Brain pericyte (primary cell): ENCODE results near the gene ZNF487.
A peak's percentile ranks its signal among the peaks of the same experiment; 100 is the strongest.
"Not testable (repeated sequence)": the region's sequence is repeated elsewhere in the genome, so short reads cannot be mapped to it uniquely, and the experiment has no call there.

Experiments used
- DNase-seq: peaks from one replicate; pipeline ENCODE4 v3.0.0-alpha.2; 2012; ENCODE audit warnings: low read depth, low spot score

The ZNF487 gene

DNA sequence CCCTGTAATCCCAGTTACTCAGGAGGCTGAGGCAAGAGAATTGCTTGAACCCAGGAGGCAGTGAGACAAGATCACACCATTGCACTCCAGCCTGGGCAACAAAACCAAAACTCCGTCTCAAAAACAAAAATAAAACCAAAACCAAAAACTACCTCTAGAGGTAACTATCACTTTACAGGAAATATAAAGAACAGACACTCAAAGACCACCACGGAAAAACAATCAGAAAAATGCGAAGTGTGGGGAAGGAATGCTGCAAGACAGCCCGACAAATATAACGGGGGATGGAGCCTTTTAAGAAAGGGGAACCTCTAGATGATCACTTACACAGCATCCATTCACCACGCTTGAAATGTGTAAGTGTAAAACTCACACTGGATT, 32.2 kb upstream of the ZNF487 start:
- no peak for DNase-seq

GRCh38 chr10:43407148-43407575, 29.7 kb upstream of the ZNF487 start:
- DNase-seq: no peak

DNA sequence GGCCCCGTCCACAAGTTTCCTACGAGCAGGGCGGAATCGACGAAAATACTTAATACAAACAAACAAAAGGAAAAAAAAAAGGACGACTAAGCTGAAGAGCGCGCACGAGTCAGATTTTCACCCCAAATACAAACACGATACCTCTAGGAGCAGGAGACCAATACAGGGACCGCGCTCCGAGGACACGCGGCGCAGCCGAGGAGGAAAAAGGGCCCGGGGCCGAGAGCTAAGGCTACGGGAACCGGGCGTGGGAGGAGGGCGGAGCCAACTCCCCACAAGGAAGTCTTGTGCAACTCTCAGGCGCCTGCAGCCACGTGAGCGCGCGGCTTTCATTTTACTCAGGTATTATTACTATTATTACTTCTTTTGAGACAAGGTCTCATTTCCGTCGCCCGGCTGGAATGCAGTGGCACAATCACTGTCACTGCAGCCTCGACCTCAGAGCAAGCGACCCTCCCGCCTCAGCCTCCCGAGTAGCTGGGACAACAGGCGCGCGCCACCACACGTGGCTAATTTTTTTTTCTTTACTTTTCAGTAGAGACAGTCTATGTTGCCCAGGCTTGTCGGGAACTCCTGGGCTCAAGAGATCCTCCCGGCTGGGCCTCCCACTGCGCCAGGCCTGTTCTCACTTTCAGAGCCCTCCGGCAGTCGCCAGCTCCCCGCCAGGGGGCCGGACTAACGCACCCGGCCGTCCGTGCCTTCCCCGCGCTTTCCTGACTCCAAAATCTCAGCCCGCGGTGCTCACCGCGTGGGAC, 29.2 kb upstream of the ZNF487 start:
- no peak for DNase-seq

DNA sequence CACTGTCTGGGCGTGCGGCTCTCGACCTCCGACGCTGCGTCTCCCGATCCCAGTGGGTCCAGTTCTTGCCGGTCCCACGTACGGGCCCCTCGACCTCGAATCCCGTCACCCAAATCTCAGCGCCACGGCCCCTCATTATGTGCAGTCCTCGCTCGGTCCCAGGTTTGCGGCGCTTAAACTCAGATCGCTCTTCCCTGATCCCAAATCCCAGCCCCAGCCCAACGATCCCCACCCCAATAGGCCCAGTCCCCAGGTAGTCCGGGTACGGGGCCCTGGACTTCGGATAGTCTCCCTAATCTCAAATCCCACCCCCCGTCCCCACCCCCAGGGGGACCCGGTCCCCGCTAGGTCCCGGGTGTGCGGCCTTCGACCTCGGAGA, 28.6 kb upstream of the ZNF487 start:
- no peak for DNase-seq

DNA sequence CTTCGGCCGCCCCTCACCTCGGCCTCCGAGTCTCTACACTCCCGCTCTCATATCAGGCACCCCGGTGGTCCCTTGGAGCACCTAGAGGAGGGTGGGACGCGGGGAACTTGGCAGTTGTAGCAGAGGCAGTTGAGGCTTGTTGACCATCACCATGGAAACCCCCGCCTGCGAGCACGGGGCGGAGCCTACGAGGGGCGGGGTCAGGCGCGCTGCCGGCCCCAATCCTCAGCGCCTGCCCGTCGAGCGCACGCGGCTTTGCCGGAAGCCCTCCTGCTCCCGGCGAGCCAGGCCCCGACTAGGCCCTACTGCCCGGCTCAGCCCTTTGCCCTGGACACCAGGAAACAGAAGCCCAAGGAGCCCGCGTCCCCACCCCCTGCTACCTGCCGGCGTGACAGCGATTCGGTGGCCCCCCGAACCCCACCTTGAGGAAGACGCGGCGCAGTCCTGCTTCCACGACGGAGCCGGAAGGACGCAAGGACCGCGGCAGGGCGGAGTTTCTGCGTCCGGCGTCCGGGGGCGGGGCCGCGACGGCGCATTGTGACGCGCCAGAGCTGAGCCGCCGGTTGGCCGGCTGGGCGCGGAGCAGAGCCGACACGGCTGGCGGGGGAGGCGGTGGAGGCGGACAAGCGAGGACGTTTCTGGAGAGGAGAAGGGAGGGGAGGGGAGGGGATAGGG, 28.1 kb upstream of the ZNF487 start, which contains the start of gene HNRNPF:
Gene HNRNPF, minus strand, starts transcription at position 477 of the 675 bp plus-strand sequence. CDS start 21,302 bp downstream, outside the sequence.
- peak; percentile 91 for DNase-seq

DNA sequence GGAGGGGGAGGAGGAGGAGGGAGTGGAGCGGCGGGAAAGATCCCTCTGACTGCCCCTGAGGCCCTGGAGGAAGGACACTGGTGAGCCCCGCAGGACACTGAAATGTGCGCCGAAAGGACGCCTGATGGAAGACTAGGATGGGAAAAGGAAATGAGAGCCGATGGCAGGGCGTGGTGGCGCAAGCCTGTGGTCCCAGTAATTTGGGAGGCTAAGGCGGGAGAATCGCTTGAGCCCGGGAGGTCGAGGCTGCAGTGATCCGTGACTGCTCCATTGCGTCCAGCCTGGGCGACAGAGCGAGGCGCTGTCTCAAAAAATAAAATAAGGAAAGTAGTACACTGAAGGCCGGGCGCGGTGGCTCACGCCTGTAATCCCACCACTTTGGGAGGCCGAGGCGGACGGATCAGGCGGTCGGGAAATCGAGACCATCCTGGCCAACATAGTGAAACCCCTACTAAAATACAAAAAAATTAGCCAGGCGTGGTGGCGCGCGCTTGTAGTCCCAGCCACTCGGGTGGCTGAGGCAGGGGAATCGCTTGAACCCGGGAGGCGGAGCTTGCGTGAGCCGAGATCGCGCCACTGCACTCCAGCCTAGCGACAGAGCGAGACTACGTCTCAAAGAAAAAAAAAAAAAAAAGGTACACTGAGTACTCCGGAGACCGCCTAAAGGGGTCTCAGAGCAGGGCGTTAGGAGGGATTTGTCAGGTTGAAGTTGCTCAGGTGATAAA, 27.4 kb upstream of the ZNF487 start:
- DNase-seq: no peak

GRCh38 chr10:43410345-43410744, 26.6 kb upstream of the ZNF487 start:
- DNase-seq: no peak

DNA sequence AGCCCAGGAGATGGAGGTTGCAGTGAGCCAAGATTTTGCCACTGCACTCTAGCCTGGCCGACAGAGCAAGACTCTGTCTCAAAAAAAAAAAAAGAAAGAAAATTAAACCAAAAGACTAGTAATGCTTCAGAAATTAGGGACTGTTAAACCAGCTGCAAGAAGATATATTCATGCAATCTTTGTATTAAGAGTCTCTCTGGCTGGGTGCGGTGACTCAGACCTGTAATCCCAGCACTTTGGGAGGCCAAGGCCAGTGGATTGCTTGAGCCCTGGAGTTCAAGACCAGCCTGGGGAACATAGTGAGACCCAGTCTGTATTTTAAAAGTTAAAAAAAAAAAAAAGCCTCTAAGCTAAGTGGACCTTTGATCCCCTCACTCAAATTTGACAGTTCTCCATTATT, 25.4 kb upstream of the ZNF487 start:
- DNase-seq: no peak

- DNase-seq: no peak
These were observed 21.4 kb upstream of the ZNF487 start for GRCh38 chr10:43415544-43415943.

GRCh38 chr10:43417950-43418768, 18.8 kb upstream of the ZNF487 start:
- no peak for DNase-seq

DNA sequence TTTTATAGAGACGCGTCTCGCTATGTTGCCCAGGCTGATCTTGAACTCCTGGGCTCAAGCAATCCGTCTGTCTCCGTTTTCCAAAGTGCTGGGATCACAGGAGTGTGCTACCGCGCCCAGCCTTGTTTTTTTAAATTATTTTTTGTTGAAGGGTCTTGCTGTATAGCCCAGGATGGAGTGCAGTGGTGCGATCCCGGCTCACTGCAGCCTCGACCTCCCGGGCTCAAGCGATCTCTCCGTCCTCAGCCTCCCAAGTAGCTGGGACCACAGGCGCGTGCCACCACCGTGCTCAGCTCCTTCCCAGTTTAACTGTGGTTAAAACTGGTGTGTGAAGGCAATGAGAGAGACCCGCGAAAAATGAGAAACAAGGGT, 16.9 kb upstream of the ZNF487 start:
- no peak for DNase-seq

DNA sequence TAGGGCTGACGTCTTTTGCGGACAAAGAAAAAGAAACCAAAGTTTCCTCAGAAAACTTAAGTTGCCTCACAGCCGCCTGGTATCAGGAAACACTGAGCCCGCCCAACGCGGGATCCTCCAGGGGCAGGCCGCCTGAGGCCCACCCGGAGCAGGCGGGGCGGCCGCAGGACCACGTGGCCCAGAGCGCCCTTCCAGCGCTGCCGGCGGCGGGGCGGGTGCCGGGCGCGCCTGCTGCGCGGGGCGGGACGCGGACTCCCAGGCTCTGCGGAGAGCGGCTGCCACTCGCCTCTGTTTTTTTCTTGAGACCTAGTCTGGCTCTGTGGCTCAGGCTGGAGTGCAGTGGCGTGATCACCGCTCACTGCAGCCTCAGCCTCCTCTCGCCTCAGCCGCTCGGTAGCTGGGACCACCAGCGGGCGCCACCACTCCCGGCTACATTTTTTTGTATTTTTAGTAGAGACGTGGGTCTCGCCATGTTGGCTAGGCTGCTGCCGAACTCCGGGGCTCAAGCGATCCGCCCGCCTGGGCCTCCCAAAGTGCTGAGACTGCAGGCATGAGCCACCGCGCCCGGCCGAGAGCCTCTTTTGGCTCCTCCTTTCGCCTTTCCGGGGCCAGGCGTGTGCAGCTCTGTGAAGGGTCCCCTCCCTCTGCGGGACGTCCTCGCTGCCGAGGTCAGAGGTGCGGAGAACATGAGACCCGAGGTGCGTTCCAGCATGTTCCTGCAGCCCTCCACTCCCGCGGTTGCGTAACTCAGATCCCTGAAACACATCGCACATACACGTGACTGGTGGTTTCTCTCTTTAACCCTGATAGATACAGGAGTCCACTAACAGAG, 16.3 kb upstream of the ZNF487 start:
- DNase-seq: no peak

GRCh38 chr10:43421201-43421507, 15.8 kb upstream of the ZNF487 start:
- DNase-seq: no peak

DNA sequence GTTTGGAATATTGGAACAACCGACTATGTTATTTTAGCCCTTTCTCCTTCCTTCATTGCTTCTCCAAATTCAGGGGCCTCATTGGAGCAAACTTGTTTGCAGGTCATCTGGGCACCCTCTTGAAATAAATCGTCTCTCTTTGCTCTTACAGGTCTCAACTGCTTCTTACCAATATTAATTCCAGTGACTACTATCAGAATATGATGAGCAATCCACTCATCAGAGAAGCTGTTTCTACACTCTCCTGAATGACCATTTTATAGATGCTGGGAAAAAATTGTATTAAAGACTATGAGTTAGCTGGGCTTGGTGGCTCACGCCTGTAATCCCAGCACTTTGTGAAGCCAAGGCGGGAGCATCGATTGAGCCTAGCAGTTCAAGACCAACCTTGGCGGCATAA, 15.4 kb upstream of the ZNF487 start:
- DNase-seq: no peak

DNA sequence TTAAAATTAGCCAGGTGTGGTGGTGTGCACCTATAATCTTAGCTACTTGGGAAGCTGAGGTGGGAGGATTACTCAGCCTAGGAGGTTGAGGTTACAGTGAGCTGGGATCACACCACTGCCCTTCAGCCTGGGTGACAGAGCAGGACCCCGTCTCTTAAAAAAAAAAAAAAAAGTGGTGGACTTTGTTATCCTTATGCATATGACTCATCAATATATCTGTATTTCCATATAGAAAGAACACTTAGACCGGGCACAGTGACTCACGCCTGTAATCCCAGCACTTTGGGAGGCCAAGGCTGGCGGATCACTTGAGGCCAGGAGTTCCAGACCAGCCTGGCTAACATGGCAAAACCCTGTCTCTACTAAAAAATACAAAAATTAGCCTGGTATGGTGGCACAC, 15.0 kb upstream of the ZNF487 start:
- not testable (repeated sequence) for DNase-seq

DNA sequence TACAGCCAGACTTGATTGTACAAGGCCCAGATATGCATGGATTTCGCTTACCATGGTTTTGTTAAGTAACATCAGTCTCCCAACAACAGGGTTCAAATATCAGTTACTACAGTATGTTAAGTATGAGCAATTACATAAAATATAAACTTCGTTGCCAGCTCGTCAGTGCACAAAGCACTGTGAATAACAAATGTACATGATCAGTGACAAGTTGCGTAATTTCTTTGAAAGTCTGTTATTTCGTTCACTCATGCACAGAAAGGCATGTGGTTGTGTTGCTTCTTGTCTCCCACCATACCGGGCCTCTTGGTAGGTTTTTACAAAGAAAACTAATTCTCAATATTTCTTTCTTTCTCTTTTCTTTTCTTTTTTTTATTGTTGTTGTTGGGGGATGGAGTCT, 12.5 kb upstream of the ZNF487 start:
- no peak for DNase-seq

DNA sequence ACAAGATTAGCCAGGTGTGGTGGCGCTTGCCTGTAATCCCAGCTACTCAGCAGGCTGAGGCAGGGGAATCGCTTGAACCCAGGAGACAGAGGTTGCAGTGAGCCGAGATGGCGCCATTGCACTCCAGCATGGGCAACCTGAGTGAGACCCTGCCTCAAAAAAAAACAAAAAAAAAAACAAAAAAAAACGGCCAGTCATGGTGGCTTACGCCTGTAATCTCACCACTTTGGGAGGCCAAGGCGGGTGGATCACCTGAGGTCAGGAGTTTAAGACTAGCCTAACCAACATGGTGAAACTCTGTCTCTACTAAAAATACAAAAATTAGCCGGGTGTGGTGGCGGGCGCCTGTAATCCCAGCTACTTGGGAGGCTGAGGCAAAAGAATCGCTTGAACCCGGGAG, 10.4 kb upstream of the ZNF487 start:
- DNase-seq: not testable (repeated sequence)

DNA sequence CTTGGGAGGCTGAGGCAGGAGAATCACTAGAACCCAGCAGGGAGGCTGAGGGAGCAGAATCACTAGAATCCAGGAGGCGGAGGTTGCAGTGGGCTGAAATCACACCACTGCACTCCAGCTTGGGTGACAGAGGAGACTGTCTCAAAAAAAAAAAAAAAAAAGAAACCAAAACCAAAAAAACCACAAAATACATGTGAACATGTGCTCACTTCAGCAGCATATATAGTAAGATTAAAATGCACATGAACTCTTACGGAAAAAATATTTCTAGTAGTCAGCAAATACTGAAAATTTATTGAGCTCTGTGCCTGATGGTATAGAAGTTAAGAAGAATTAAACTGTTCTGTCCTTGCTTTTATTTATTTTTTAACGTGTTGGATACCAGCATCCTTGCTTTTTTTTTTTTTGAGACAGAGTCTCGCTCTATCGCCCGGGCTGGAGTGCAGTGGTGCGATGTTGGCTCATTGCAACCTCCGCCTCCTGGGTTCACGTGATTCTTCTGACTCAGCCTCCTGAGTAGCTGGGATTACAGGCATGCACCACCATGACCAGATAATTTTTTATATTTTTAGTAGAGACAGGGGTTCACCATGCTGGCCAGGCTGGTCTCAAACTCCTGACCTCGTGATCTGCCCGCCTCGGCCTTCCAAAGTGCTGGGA, 9.6 kb upstream of the ZNF487 start:
- no peak for DNase-seq

DNA sequence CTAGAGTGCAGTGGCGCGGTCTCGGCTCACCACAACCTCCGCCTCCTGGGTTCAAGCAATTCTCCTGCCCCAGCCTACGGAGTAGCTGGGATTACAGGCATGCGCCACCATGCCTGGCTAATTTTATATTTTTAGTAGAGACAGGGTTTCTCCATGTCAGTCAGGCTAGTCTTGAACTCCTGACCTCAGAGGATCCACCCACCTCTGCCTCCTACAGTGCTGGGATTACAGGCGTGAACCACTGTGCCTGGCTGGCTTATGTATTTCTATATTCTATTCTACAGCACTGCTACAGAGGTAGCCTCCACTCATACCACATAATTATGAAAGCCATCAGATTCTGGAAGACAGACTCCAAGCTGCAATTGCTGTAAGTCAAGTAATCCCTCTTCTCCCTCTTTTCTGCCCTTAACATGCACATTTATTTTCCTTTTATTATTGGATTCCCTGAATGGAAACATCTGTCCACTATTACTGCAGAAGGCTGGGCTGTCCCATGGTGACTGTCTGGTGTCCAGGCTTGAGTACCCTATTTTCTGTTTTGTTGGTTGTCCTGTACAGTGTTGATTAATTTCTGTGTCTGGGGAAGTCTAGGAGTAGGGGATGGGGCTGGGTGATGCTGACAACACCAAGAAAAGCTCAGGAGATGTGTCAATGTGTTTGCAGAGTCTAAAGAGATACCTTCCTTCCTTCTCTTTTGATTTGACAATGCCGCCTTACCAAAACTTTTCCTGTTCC, 5.8 kb upstream of the ZNF487 start:
- DNase-seq: no peak
